NCI-H2196 (cell line): ENCODE measurements around the gene INPP5A.

Experiments used
- DNase-seq: peaks from one replicate; lab custom pipeline; 2025; ENCODE audit not compliant: unreplicated experiment; lab: John Stamatoyannopoulos, UW

Gene INPP5A

GRCh38 chr10:132609211-132609610, 71.6 kb downstream of the INPP5A start:
- no peak for DNase-seq

GRCh38 chr10:132610071-132610701, 72.6 kb downstream of the INPP5A start:
- DNase-seq: no peak

- DNase-seq: no peak
Observed at GRCh38 chr10:132611026-132611910, 73.7 kb downstream of the INPP5A start.

- no peak for DNase-seq
Observed at GRCh38 chr10:132611986-132612385, 74.4 kb downstream of the INPP5A start.

GRCh38 chr10:132612571-132613504, 75.3 kb downstream of the INPP5A start:
- DNase-seq: peak; percentile 5

GRCh38 chr10:132613566-132614348, 76.2 kb downstream of the INPP5A start:
- DNase-seq: no peak

GRCh38 chr10:132614431-132615340, 77.1 kb downstream of the INPP5A start:
- DNase-seq: no peak

GRCh38 chr10:132615341-132616169, 78.0 kb downstream of the INPP5A start:
- DNase-seq: no peak

- DNase-seq: no peak
Observed at GRCh38 chr10:132616170-132616995, 78.8 kb downstream of the INPP5A start.

- DNase-seq: no peak
Observed at GRCh38 chr10:132616996-132617736, 79.6 kb downstream of the INPP5A start.

- no peak for DNase-seq
Observed at GRCh38 chr10:132617737-132618052, 80.1 kb downstream of the INPP5A start.

GRCh38 chr10:132618158-132618919, 80.8 kb downstream of the INPP5A start:
- DNase-seq: no peak

- DNase-seq: no peak
Observed at GRCh38 chr10:132619927-132620326, 82.3 kb downstream of the INPP5A start.

GRCh38 chr10:132624061-132624846, 86.7 kb downstream of the INPP5A start:
- no peak for DNase-seq

GRCh38 chr10:132624847-132625471, 87.4 kb downstream of the INPP5A start:
- no peak for DNase-seq
